Measurements from ENCODE around the gene RAB13.

- no peak for TF ChIP-seq CTCF (IDR thresholded peaks at IDR 0.05)
- no peak for TF ChIP-seq EZH2 (IDR thresholded peaks at IDR 0.05; ENCODE audit: borderline replicate concordance, insufficient read depth, low read depth, low read length, poor library complexity, severe bottlenecking)
Observed at GRCh38 chr1:153951801-153952200, 34.3 kb downstream of the RAB13 start.
